IPS DF 6.9 (cell line): ENCODE results near the gene OXCT1.

Source experiments
- DNase-seq: peaks from one replicate; pipeline ENCODE4 v3.0.0-alpha.2; 2013; ENCODE audit warnings: low read depth, low spot score
- H3K27ac ChIP-seq: one replicate; pipeline ENCODE4 v1.5.1; 2013; ENCODE audit warnings: low read length, control low read depth
- H3K27me3 ChIP-seq: 2 replicates; pipeline ENCODE4 v1.6.1; 2013; ENCODE audit warnings: mild to moderate bottlenecking, low read length; ENCODE audit not compliant: control insufficient read depth, insufficient read depth
- H3K36me3 ChIP-seq: 2 replicates; pipeline ENCODE4 v1.6.1; 2013; ENCODE audit warnings: low read length; ENCODE audit not compliant: control insufficient read depth, insufficient read depth
- H3K4me1 ChIP-seq: 2 replicates; pipeline ENCODE4 v1.6.1; 2013; ENCODE audit warnings: low read length; ENCODE audit not compliant: control insufficient read depth, insufficient read depth
- H3K4me3 ChIP-seq: 2 replicates; pipeline ENCODE4 v1.5.1; 2013; ENCODE audit warnings: mild to moderate bottlenecking, low read length
- H3K9me3 ChIP-seq: 2 replicates; pipeline ENCODE4 v1.6.1; 2013; ENCODE audit warnings: low read length, inconsistent platforms; ENCODE audit not compliant: control insufficient read depth, insufficient read depth
- WGBS: extraction: QIAGEN DNeasy Blood & Tissue Kit; methylation state at CpG from one replicate; pipeline ENCODE4 v1.1.7; 2013; ENCODE audit warnings: mixed read lengths, missing lambda C conversion rate; ENCODE audit not compliant: insufficient read length, insufficient coverage; 5-methylcytosine and 5-hydroxymethylcytosine counted together

OXCT1 gene

DNA sequence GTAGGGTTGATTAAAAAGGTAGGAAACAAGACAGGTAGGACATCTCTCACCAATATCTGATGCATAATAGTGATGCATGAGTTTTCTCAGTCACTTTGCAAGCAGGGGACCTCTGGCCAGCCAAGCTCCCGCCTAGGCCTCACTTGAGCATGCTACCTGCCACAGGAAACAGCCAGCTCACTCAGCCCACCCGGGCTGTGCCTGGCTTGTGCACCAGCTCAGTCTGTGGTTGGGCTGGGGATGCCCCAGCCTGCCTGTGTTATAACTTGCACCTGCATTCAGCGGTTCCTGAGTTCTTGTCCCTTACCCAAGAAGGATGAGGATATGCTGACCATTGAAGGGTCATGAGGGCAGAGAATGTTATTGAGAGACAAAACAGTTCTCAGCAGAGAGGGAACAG lies 187.0 kb downstream of the OXCT1 start:
- no peak for DNase-seq
- Histone ChIP-seq H3K4me1 (no peaks in the 10 kb centered on the region), H3K36me3 (no peaks in the 10 kb centered on the region), H3K9me3 (no peaks in the 10 kb centered on the region), H3K27me3 (no peaks in the 10 kb centered on the region), H3K4me3 (no peak overlapping the region), H3K27ac (no peak overlapping the region)
- no CpG with 5 or more reads among the region's 3 CpGs for WGBS

- H3K9me3 ChIP-seq = no peaks in the 10 kb centered on the region
- no CpG with 5 or more reads among the region's 1 CpG for WGBS
- no peak overlapping the region for H3K4me3 ChIP-seq
- H3K27me3 ChIP-seq = no peaks in the 10 kb centered on the region
- DNase-seq = no peak
- no peak overlapping the region for H3K27ac ChIP-seq
- H3K4me1 ChIP-seq = no peaks in the 10 kb centered on the region
- no peaks in the 10 kb centered on the region for H3K36me3 ChIP-seq
Observed at GRCh38 chr5:41682641-41683040, 187.6 kb downstream of the OXCT1 start.

- no peak overlapping the region for H3K4me3 ChIP-seq
- no CpG with 5 or more reads among the region's 1 CpG for WGBS
- DNase-seq = no peak
Observed at GRCh38 chr5:41681840-41682239, 188.4 kb downstream of the OXCT1 start.

More at GRCh38 chr5:41681840-41682239, 188.4 kb downstream of the OXCT1 start:
- no peaks in the 10 kb centered on the region for H3K4me1 ChIP-seq
- H3K27ac ChIP-seq = no peak overlapping the region
- no peaks in the 10 kb centered on the region for H3K36me3 ChIP-seq
- no peaks in the 10 kb centered on the region for H3K9me3 ChIP-seq
- no peaks in the 10 kb centered on the region for H3K27me3 ChIP-seq
